ENCODE measurements around the gene SORCS2. TPM values are rescaled to one million over a fixed set of nuclear protein-coding genes. Genes with fewer than 3 reads are reported as not detected.

Gene SORCS2
- total and polyA plus RNA-seq, 2 of the 13 experiments (the other 11 are each of a cell fraction or from before 2014, with no cell fraction given) = 0.82 to 1.0 TPM

- DNase-seq (ENCODE audit: low spot score) (no peak), FAIRE-seq (no peak), ATAC-seq (no peak)
- TF ChIP-seq CHD2 (IDR thresholded peaks at IDR 0.05; ENCODE audit: low read depth, low read length) = no peak
- TF ChIP-seq CHD4 (IDR thresholded peaks at IDR 0.05; ENCODE audit: borderline replicate concordance, low read length) = no peak
- TF ChIP-seq FOXM1 (CRISPR knock-in tag; IDR thresholded peaks at IDR 0.05) = no peak
- TF ChIP-seq, protein P1, sequence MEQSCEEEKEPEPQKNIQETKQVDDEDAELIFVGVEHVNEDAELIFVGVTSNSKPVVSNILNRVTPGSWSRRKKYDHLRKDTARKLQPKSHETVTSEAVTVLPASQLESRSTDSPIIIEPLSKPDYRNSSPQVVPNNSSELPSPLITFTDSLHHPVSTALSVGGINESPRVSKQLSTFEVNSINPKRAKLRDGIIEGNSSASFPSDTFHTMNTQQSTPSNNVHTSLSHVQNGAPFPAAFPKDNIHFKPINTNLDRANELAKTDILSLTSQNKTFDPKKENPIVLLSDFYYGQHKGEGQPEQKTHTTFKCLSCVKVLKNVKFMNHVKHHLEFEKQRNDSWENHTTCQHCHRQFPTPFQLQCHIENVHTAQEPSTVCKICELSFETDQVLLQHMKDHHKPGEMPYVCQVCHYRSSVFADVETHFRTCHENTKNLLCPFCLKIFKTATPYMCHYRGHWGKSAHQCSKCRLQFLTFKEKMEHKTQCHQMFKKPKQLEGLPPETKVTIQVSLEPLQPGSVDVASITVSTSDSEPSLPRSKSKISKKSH (CRISPR knock-in tag; IDR thresholded peaks at IDR 0.05; ENCODE audit: borderline replicate concordance) = no peak
- no peak for TF ChIP-seq ZNF10 (CRISPR knock-in tag; IDR thresholded peaks at IDR 0.05; ENCODE audit: borderline replicate concordance, low read depth)
- Histone ChIP-seq H3K4me3 (replicated peaks in 1 of 3; ENCODE audit: insufficient read depth in 1 of 3, low read depth in 2 of 3, low read length in 3 of 3) (no peak overlapping the region), H3K4me1 (ENCODE audit: insufficient read depth, low read length) (no peaks in the 10 kb centered on the region), H3K36me3 (replicated peaks in 1 of 2; ENCODE audit: control insufficient read depth in 1 of 2, insufficient read depth in 2 of 2, low read length in 2 of 2) (no peaks in the 10 kb centered on the region), H3K9me3 (ENCODE audit: low read length) (no peaks in the 10 kb centered on the region), H3K27ac (ENCODE audit: extremely low read length, insufficient read depth, low read length) (no peak overlapping the region), H3K4me2 (ENCODE audit: low read depth, low read length) (no peak overlapping the region), H3K27me3 (ENCODE audit: control insufficient read depth in 1 of 2, insufficient read depth in 2 of 2, low read length in 2 of 2) (peaks cover 8 to 56% of the 10 kb centered on the region in 2 experiments; a peak in 4 of 5 replicates), H3K79me2 (ENCODE audit: insufficient read depth, low read length) (no peaks in the 10 kb centered on the region), H4K20me1 (ENCODE audit: insufficient read depth, low read length) (no peaks in the 10 kb centered on the region), H3K9ac (ENCODE audit: insufficient read depth, low read depth, low read length) (no peak overlapping the region), H2AFZ (ENCODE audit: low read length) (no peak overlapping the region)
- no TSS peak for BruUV-seq (replicated peaks)
- 28% methylated on average over 17 of the region's 20 CpGs for WGBS (ENCODE audit: low lambda C conversion rate)
- POLR2A ChIA-PET = no interaction called here
- CTCF ChIA-PET (ENCODE audit: low intra/inter-chr PET ratio, low total read pairs) = no interaction called here
- in situ Hi-C loops (cut with HindIII; ENCODE audit: extremely low pct_ligation_motif_present, low pct_unique_long_range_greater_than_20kb) = no loop called here
- intact Hi-C loops (cut with micrococcal nuclease; ENCODE audit: unreplicated experiment) = no loop called here
These were observed 89.6 kb downstream of the SORCS2 start for GRCh38 chr4:7281691-7282665.
